GM12873 (cell line): ENCODE data around the gene AFG1L.

ENCODE experiments used
- CTCF ChIP-seq: IDR thresholded peaks from 2 replicates; pipeline ENCODE4 v1.5.1; 2012; ENCODE audit warnings: low read depth, mild to moderate bottlenecking, moderate library complexity, low read length, control low read depth; ENCODE audit not compliant: insufficient read depth; ENCODE audit errors: missing control alignments

Gene AFG1L

GRCh38 chr6:108368431-108369030 lies 73.7 kb downstream of the AFG1L start:
- TF ChIP-seq CTCF = no peak

- no peak for TF ChIP-seq CTCF
Measured at GRCh38 chr6:108380876-108381275, 86.0 kb downstream of the AFG1L start.

- TF ChIP-seq CTCF = no peak
Measured at GRCh38 chr6:108383981-108384380, 89.1 kb downstream of the AFG1L start.

- TF ChIP-seq CTCF = no peak
Measured at GRCh38 chr6:108395297-108395696, 100.4 kb downstream of the AFG1L start.

- no peak for TF ChIP-seq CTCF
Measured at GRCh38 chr6:108403236-108403635, 108.4 kb downstream of the AFG1L start.

- no peak for TF ChIP-seq CTCF
Measured at GRCh38 chr6:108406943-108407342, 112.1 kb downstream of the AFG1L start.

GRCh38 chr6:108407904-108408827 lies 113.3 kb downstream of the AFG1L start:
- TF ChIP-seq CTCF = no peak
